ENCODE results near the gene PRKN.
A peak's percentile ranks its signal among the peaks of the same experiment; 100 is the strongest.

PRKN gene

GRCh38 chr6:161663682-161664081, 1063.9 kb downstream of the PRKN start:
- DNase-seq (ENCODE audit: low read depth in 2 of 2), result no peak

- no peak for DNase-seq (ENCODE audit: low read depth in 2 of 2)
Observed at GRCh38 chr6:161660666-161661571, 1066.6 kb downstream of the PRKN start.

GRCh38 chr6:161658211-161658610, 1069.4 kb downstream of the PRKN start:
- no peak for DNase-seq (ENCODE audit: low read depth in 2 of 2)

- DNase-seq (ENCODE audit: low read depth in 2 of 2), result no peak
Observed at GRCh38 chr6:161654209-161654608, 1073.4 kb downstream of the PRKN start.

GRCh38 chr6:161651949-161652348, 1075.6 kb downstream of the PRKN start:
- no peak for DNase-seq (ENCODE audit: low read depth in 2 of 2)

- DNase-seq (ENCODE audit: low read depth in 2 of 2), result no peak
Observed at GRCh38 chr6:161649841-161650240, 1077.7 kb downstream of the PRKN start.

- DNase-seq (ENCODE audit: low read depth in 2 of 2), result no peak
Observed at GRCh38 chr6:161649068-161649467, 1078.5 kb downstream of the PRKN start.

GRCh38 chr6:161647234-161647633, 1080.3 kb downstream of the PRKN start:
- DNase-seq (ENCODE audit: low read depth in 2 of 2), result no peak

- DNase-seq (ENCODE audit: low read depth in 2 of 2), result no peak
Observed at GRCh38 chr6:161644521-161644920, 1083.0 kb downstream of the PRKN start.

- DNase-seq (ENCODE audit: low read depth in 2 of 2), result no peak
Observed at GRCh38 chr6:161641175-161641574, 1086.4 kb downstream of the PRKN start.

- no peak for DNase-seq (ENCODE audit: low read depth in 2 of 2)
Observed at GRCh38 chr6:161639772-161640171, 1087.8 kb downstream of the PRKN start.

- no peak for DNase-seq (ENCODE audit: low read depth in 2 of 2)
Observed at GRCh38 chr6:161637658-161638057, 1089.9 kb downstream of the PRKN start.

- DNase-seq (ENCODE audit: low read depth in 2 of 2), result no peak
Observed at GRCh38 chr6:161636882-161637430, 1090.6 kb downstream of the PRKN start.

- DNase-seq (ENCODE audit: low read depth in 2 of 2), result no peak
Observed at GRCh38 chr6:161635975-161636374, 1091.6 kb downstream of the PRKN start.

GRCh38 chr6:161634916-161635315, 1092.7 kb downstream of the PRKN start:
- no peak for DNase-seq (ENCODE audit: low read depth in 2 of 2)

- peak; percentile 96 to 98 for DNase-seq (ENCODE audit: low read depth in 2 of 2)
Observed at GRCh38 chr6:161631676-161632194, 1095.8 kb downstream of the PRKN start.

- no peak for DNase-seq (ENCODE audit: low read depth in 2 of 2)
Observed at GRCh38 chr6:161630674-161631073, 1096.9 kb downstream of the PRKN start.

- DNase-seq (ENCODE audit: low read depth in 2 of 2), result no peak
Observed at GRCh38 chr6:161626132-161626676, 1101.4 kb downstream of the PRKN start.

- no peak for DNase-seq (ENCODE audit: low read depth in 2 of 2)
Observed at GRCh38 chr6:161624111-161624510, 1103.5 kb downstream of the PRKN start.

GRCh38 chr6:161622779-161623178, 1104.8 kb downstream of the PRKN start:
- no peak for DNase-seq (ENCODE audit: low read depth in 2 of 2)

GRCh38 chr6:161618831-161619454, 1108.6 kb downstream of the PRKN start:
- peak in 1 of 2 experiments; percentile 33 for DNase-seq (ENCODE audit: low read depth in 2 of 2)

GRCh38 chr6:161613711-161614110, 1113.9 kb downstream of the PRKN start:
- DNase-seq (ENCODE audit: low read depth in 2 of 2), result no peak
